Measurements from ENCODE around the gene RYR2. TPM values are rescaled to one million over a fixed set of nuclear protein-coding genes. Genes with fewer than 3 reads are reported as not detected.

The RYR2 gene
- total RNA-seq, 1 experiment from 2014 or later = 0.03 TPM

- H3K4me3 ChIP-seq (ENCODE audit: low read depth in 2 of 2, low read length in 2 of 2) = no peak overlapping the region
- DNase-seq (ENCODE audit: low read depth, low spot score) (no peak), ATAC-seq (no peak)
- no peaks in the 10 kb centered on the region for H3K36me3 ChIP-seq (ENCODE audit: control insufficient read depth, insufficient read depth, low read length)
- in situ Hi-C loops (cut with HindIII; ENCODE audit: low pct_unique_long_range_greater_than_20kb, low sequenced_read_pairs) (no loop called here), intact Hi-C loops (cut with micrococcal nuclease; ENCODE audit: unreplicated experiment) (no loop called here)
- no peaks in the 10 kb centered on the region for H3K27me3 ChIP-seq (ENCODE audit: control insufficient read depth, insufficient read depth, low read length)
- H3K9me3 ChIP-seq (ENCODE audit: control insufficient read depth, insufficient read depth, low read depth, low read length) = no peaks in the 10 kb centered on the region; the same call in 1 of the 2 replicates
- no peaks in the 10 kb centered on the region for H3K4me1 ChIP-seq (ENCODE audit: control insufficient read depth, insufficient read depth, low read length)
- CTCF ChIA-PET = no interaction called here
- POLR2A ChIA-PET = no interaction called here
- no TSS peak for BruUV-seq (replicated peaks)
- TF ChIP-seq POLR2AphosphoS5 (IDR thresholded peaks at IDR 0.05; ENCODE audit: low read depth, low read length) (no peak), REST (IDR thresholded peaks at IDR 0.05; ENCODE audit: insufficient read depth in 1 of 2, low read depth in 2 of 2, low read length in 1 of 2) (no peak), TCF7L2 (IDR thresholded peaks at IDR 0.05; ENCODE audit: low read depth, low read length) (no peak), SIN3A (IDR thresholded peaks at IDR 0.05; ENCODE audit: borderline replicate concordance, insufficient read depth, low read depth, low read length) (no peak), CTCF (IDR thresholded peaks at IDR 0.05) (no peak)
- no peak overlapping the region for H3K27ac ChIP-seq (ENCODE audit: low read length)
Observed at GRCh38 chr1:237355022-237355421, 313.0 kb downstream of the RYR2 start.

- ATAC-seq (no peak), DNase-seq (ENCODE audit: low read depth, low spot score) (no peak)
- CTCF ChIA-PET = no interaction called here
- in situ Hi-C loops (cut with HindIII; ENCODE audit: low pct_unique_long_range_greater_than_20kb, low sequenced_read_pairs) (no loop called here), intact Hi-C loops (cut with micrococcal nuclease; ENCODE audit: unreplicated experiment) (no loop called here)
- Histone ChIP-seq H3K27me3 (ENCODE audit: control insufficient read depth, insufficient read depth, low read length) (no peaks in the 10 kb centered on the region), H3K4me1 (ENCODE audit: control insufficient read depth, insufficient read depth, low read length) (no peaks in the 10 kb centered on the region), H3K9me3 (ENCODE audit: control insufficient read depth, insufficient read depth, low read depth, low read length) (no peaks in the 10 kb centered on the region; the same call in 1 of the 2 replicates), H3K27ac (ENCODE audit: low read length) (no peak overlapping the region), H3K4me3 (ENCODE audit: low read depth in 2 of 2, low read length in 2 of 2) (no peak overlapping the region), H3K36me3 (ENCODE audit: control insufficient read depth, insufficient read depth, low read length) (no peaks in the 10 kb centered on the region)
- no peak for TF ChIP-seq TCF7L2 (IDR thresholded peaks at IDR 0.05; ENCODE audit: low read depth, low read length)
- TF ChIP-seq SIN3A (IDR thresholded peaks at IDR 0.05; ENCODE audit: borderline replicate concordance, insufficient read depth, low read depth, low read length) = no peak
- TF ChIP-seq REST (IDR thresholded peaks at IDR 0.05; ENCODE audit: insufficient read depth in 1 of 2, low read depth in 2 of 2, low read length in 1 of 2) = no peak
- POLR2A ChIA-PET = no interaction called here
- BruUV-seq (replicated peaks) = no TSS peak
Observed at GRCh38 chr1:237358555-237358954, 316.6 kb downstream of the RYR2 start.

Measured in Panc1 (cell line).